ENCODE measurements around the gene ACTRT2.

DNA sequence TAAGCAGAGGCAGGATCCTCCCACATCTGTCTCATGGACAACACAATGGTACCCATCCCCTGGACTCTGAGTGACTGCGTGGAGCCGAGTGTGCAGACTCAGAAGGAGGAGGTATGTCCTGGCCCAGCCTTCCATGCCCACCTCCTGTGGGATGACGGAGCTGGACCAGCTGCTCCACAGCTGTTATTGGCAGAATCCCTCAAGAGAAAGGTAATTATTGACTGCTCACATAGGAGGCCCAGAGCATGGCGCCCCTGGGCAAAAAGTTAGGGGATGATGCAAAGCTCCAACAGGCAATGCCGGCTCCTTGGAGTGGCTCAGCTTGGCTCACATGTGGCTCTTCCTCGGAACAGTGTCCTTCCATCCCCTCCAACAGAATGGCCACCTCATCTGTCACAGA lies 12.2 kb upstream of the ACTRT2 start:
- no peak for TF ChIP-seq POLR2AphosphoS5 (IDR thresholded peaks at IDR 0.05; ENCODE audit: low read depth, low read length)
- TF ChIP-seq TAF1 (IDR thresholded peaks at IDR 0.05; ENCODE audit: low read depth, low read length), result no peak
- no peak for TF ChIP-seq POLR2A (IDR thresholded peaks at IDR 0.05; ENCODE audit: low read depth, low read length)
- no peak for TF ChIP-seq SPI1 (IDR thresholded peaks at IDR 0.05; ENCODE audit: low read depth, low read length)
- TF ChIP-seq POU2F2 (IDR thresholded peaks at IDR 0.05; ENCODE audit: low read depth, low read length), result no peak
